Tibial artery (tissue), 4 donors: ENCODE measurements around the gene ADAM22.
"Not testable (repeated sequence)": the region's sequence is repeated elsewhere in the genome, so short reads cannot be mapped to it uniquely, and the experiment has no call there.

Source experiments
- DNase-seq, 2 donors: peaks; one replicate each; pipeline ENCODE4 v3.0.0-alpha.2; 2019
- H3K27ac ChIP-seq, 2 donors: fragments of 200-600 bp; sonication (generic) in 1 of 2; 1 replicate in 1 of 2; 2 replicates in 1 of 2; pipeline ENCODE4 v1.5.1; 2018 to 2019; ENCODE audit warnings: mild to moderate bottlenecking in 1 of 2
- H3K27me3 ChIP-seq, 2 donors: fragments of 200-600 bp; sonication (generic) in 1 of 2; one replicate each; pipeline versions ENCODE4 v1.5.1 to v1.6.0; 2016 to 2019
- H3K36me3 ChIP-seq, 3 donors: fragments of 200-600 bp; sonication (generic) in 2 of 3; one replicate each; pipeline ENCODE4 v1.5.1; 2016 to 2019; ENCODE audit warnings: mild to moderate bottlenecking in 2 of 3
- H3K4me1 ChIP-seq, 4 donors: fragments of 200-600 bp; sonication (generic) in 2 of 4; 1 replicate in 3 of 4; 2 replicates in 1 of 4; pipeline ENCODE4 v1.5.1; 2016 to 2019
- H3K4me3 ChIP-seq, 2 donors: fragments of 200-600 bp; sonication (generic) in 1 of 2; 1 replicate in 1 of 2; 2 replicates in 1 of 2; pipeline ENCODE4 v1.5.1; 2018 to 2019; ENCODE audit warnings: mild to moderate bottlenecking in 2 of 2
- H3K9me3 ChIP-seq, 3 donors: fragments of 200-600 bp; sonication (generic) in 1 of 3; one replicate each; pipeline ENCODE4 v1.5.1; 2016 to 2019
- intact Hi-C: fragments of 100-400 bp; cut with DNase I; formaldehyde crosslinking; loops from one replicate; pipeline ENCODE4 v1.15.0; 2023; ENCODE audit warnings: low total_unique reads
- TF ChIP-seq, protein P1 (sequence below), 2 experiments: fragments of 200-600 bp in 1 of 2; fragments of 450-650 bp in 1 of 2; IDR thresholded peaks; one replicate each; pipeline ENCODE4 v1.5.1; 2017 to 2019; ENCODE audit warnings: antibody characterized with exemption in 2 of 2, mild to moderate bottlenecking in 1 of 2, moderate library complexity in 1 of 2

Gene ADAM22

DNA sequence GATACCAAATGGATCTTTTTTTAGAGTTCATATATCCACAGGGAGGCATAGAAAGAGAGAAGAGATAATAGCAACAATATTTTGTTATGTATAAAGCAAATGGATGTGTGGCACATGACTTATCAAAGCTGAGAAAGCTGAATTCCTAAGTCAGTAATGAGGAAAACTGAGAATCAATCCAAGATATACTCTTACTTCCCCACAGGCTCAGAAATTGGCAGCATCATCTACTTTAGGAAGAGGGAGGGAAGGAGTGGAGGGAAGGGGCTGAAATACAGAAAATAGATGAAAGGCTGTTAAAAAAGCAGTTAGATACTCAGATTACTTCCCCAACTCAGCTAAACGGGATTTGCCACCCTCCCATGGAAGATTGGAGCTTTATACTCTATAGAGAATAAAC is 222.3 kb downstream of the ADAM22 start:
- intact Hi-C loops, result no loop called here
- Histone ChIP-seq H3K36me3 (no peaks in the 10 kb centered on the region), H3K4me1 (no peaks in the 10 kb centered on the region), H3K27me3 (no peaks in the 10 kb centered on the region), H3K4me3 (no peak overlapping the region), H3K9me3 (no peaks in the 10 kb centered on the region), H3K27ac (no peak overlapping the region)
- no peak for DNase-seq
- TF ChIP-seq, protein P1, sequence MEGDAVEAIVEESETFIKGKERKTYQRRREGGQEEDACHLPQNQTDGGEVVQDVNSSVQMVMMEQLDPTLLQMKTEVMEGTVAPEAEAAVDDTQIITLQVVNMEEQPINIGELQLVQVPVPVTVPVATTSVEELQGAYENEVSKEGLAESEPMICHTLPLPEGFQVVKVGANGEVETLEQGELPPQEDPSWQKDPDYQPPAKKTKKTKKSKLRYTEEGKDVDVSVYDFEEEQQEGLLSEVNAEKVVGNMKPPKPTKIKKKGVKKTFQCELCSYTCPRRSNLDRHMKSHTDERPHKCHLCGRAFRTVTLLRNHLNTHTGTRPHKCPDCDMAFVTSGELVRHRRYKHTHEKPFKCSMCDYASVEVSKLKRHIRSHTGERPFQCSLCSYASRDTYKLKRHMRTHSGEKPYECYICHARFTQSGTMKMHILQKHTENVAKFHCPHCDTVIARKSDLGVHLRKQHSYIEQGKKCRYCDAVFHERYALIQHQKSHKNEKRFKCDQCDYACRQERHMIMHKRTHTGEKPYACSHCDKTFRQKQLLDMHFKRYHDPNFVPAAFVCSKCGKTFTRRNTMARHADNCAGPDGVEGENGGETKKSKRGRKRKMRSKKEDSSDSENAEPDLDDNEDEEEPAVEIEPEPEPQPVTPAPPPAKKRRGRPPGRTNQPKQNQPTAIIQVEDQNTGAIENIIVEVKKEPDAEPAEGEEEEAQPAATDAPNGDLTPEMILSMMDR (IDR thresholded peaks at IDR 0.05), result no peak

GRCh38 chr7:88159741-88160140 is 225.7 kb downstream of the ADAM22 start:
- H3K9me3 ChIP-seq, H3K4me3 ChIP-seq, H3K27me3 ChIP-seq, intact Hi-C loops, H3K4me1 ChIP-seq, H3K36me3 ChIP-seq, H3K27ac ChIP-seq, DNase-seq: not testable (repeated sequence)

DNA sequence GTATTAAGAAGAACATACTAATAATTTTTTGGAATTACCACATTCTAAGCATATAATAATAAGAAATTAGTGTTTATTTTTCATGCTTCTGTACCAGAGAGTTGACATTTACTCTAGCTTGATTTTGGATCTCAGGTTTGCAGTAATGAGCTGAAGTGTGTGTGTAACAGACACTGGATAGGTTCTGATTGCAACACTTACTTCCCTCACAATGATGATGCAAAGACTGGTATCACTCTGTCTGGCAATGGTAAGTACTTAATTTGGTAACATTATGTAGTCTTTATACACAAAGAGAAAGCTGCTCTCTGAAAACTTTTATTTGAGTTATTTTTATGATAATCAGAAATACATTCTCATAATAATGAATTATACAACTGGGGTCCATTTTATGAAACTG is 231.6 kb downstream of the ADAM22 start:
- intact Hi-C loops, result no loop called here
- no peak overlapping the region for H3K27ac ChIP-seq

GRCh38 chr7:88167223-88167622 is 233.2 kb downstream of the ADAM22 start:
- no peaks in the 10 kb centered on the region for H3K9me3 ChIP-seq
- H3K36me3 ChIP-seq, result no peaks in the 10 kb centered on the region
- intact Hi-C loops, result no loop called here
- TF ChIP-seq, protein P1 (IDR thresholded peaks at IDR 0.05), result no peak
- no peak overlapping the region for H3K27ac ChIP-seq
- no peaks in the 10 kb centered on the region for H3K4me1 ChIP-seq
- DNase-seq, result no peak
- H3K4me3 ChIP-seq, result no peak overlapping the region
- no peaks in the 10 kb centered on the region for H3K27me3 ChIP-seq

More for the DNA sequence above, 231.6 kb downstream of the ADAM22 start:
- H3K9me3 ChIP-seq, result no peaks in the 10 kb centered on the region
- no peaks in the 10 kb centered on the region for H3K27me3 ChIP-seq
- H3K4me1 ChIP-seq, result no peaks in the 10 kb centered on the region
- H3K36me3 ChIP-seq, result no peaks in the 10 kb centered on the region
- H3K4me3 ChIP-seq, result no peak overlapping the region
- DNase-seq, result no peak
- TF ChIP-seq, protein P1 (IDR thresholded peaks at IDR 0.05), result no peak

- intact Hi-C loops, result no loop called here
- Histone ChIP-seq H3K36me3 (no peaks in the 10 kb centered on the region), H3K9me3 (no peaks in the 10 kb centered on the region), H3K27me3 (no peaks in the 10 kb centered on the region), H3K4me3 (no peak overlapping the region), H3K27ac (no peak overlapping the region), H3K4me1 (no peaks in the 10 kb centered on the region)
- TF ChIP-seq, protein P1 (IDR thresholded peaks at IDR 0.05), result no peak
- no peak for DNase-seq
These were observed 233.7 kb downstream of the ADAM22 start for GRCh38 chr7:88167721-88168120.

- no peaks in the 10 kb centered on the region for H3K27me3 ChIP-seq
- intact Hi-C loops, result no loop called here
- no peaks in the 10 kb centered on the region for H3K36me3 ChIP-seq
- no peaks in the 10 kb centered on the region for H3K9me3 ChIP-seq
- no peak for DNase-seq
- H3K4me3 ChIP-seq, result no peak overlapping the region
- TF ChIP-seq, protein P1 (IDR thresholded peaks at IDR 0.05), result peak; percentile 28 to 36
- H3K4me1 ChIP-seq, result no peaks in the 10 kb centered on the region
- H3K27ac ChIP-seq, result no peak overlapping the region
These were observed 235.8 kb downstream of the ADAM22 start for GRCh38 chr7:88169717-88170320.
